ENCODE data around the gene UGT8. TPM values are rescaled to one million over a fixed set of nuclear protein-coding genes. Genes with fewer than 3 reads are reported as not detected.

The UGT8 gene
- total and polyA plus RNA-seq, 2 donors (not counting 1 experiment from before 2014, with no cell fraction given) = 4.2 to 24.0 TPM

GRCh38 chr4:114562176-114562904, 36.3 kb upstream of the UGT8 start:
- peaks cover 2 to 15% (median 5%) of the 10 kb centered on the region in 3 donors for H3K9me3 ChIP-seq (ENCODE audit: control extremely low read depth in 1 of 3, control insufficient read depth in 2 of 3, insufficient read depth in 1 of 3, low read length in 2 of 3)
- H3K27me3 ChIP-seq (replicated peaks in 1 of 4; ENCODE audit: control extremely low read depth in 1 of 4, control insufficient read depth in 3 of 4, insufficient read depth in 4 of 4, low read length in 3 of 4) = no peaks in the 10 kb centered on the region
- no peaks in the 10 kb centered on the region for H3K4me1 ChIP-seq (ENCODE audit: control insufficient read depth in 2 of 2, insufficient read depth in 2 of 2, low read length in 2 of 2)
- Mint-ChIP-seq H3K9me3 (ENCODE audit: insufficient read depth) (no peaks in the 10 kb centered on the region), H3K27ac (no peak overlapping the region), H3K4me1 (no peaks in the 10 kb centered on the region), H3K4me3 (no peak overlapping the region), H3K27me3 (peaks cover 5% of the 10 kb centered on the region)
- no peaks in the 10 kb centered on the region for H3K36me3 ChIP-seq (replicated peaks in 1 of 2; ENCODE audit: control extremely low read depth in 1 of 2, control insufficient read depth in 1 of 2, extremely low read depth in 1 of 2, insufficient read depth in 2 of 2, low read length in 1 of 2)
- ATAC-seq (ENCODE audit: low read depth) (no peak), DNase-seq (no peak)
- no peaks in the 10 kb centered on the region for H4K20me1 ChIP-seq (ENCODE audit: control insufficient read depth, insufficient read depth, low read length, poor library complexity, severe bottlenecking)
- POLR2A ChIA-PET = no interaction called here
- no peak for TF ChIP-seq CTCF (IDR thresholded peaks at IDR 0.05)
- TF ChIP-seq EZH2 (IDR thresholded peaks at IDR 0.05; ENCODE audit: borderline replicate concordance, insufficient read depth, low read depth, low read length, poor library complexity, severe bottlenecking) = no peak
- H2AFZ ChIP-seq (ENCODE audit: insufficient read depth, low read depth, low read length, poor library complexity, severe bottlenecking) = no peak overlapping the region
- no peaks in the 10 kb centered on the region for H3K79me2 ChIP-seq (ENCODE audit: control insufficient read depth, insufficient read depth, low read length)
- no CpG with 5 or more reads among the region's 2 CpGs for WGBS (ENCODE audit: insufficient coverage)
- CTCF ChIA-PET = interaction anchor here (1.3 kb wide), 1 partner anchor 8 kb away, joined by 3 read pairs; no protein-coding TSS in a partner anchor
- H3K9ac ChIP-seq (ENCODE audit: low read length) = no peak overlapping the region
- H3K4me2 ChIP-seq (replicated peaks; ENCODE audit: low read depth, low read length, poor library complexity, severe bottlenecking) = no peak overlapping the region
- no peak overlapping the region for H3K4me3 ChIP-seq (ENCODE audit: control extremely low read depth in 1 of 5, extremely low read depth in 1 of 5, insufficient read depth in 1 of 5, low read depth in 2 of 5, low read length in 4 of 5)
- no peak overlapping the region for H3K27ac ChIP-seq (ENCODE audit: low read length in 2 of 2)
- intact Hi-C loops (cut with micrococcal nuclease) = no loop called here

- intact Hi-C loops (cut with micrococcal nuclease) = no loop called here
- 15% methylated on average over 3 of the region's 5 CpGs for WGBS (ENCODE audit: insufficient coverage)
Measured at GRCh38 chr4:114563536-114564315, 34.9 kb upstream of the UGT8 start.

More at GRCh38 chr4:114563536-114564315, 34.9 kb upstream of the UGT8 start:
- no peaks in the 10 kb centered on the region for H3K4me1 ChIP-seq (ENCODE audit: control insufficient read depth in 2 of 2, insufficient read depth in 2 of 2, low read length in 2 of 2)
- ChIA-PET POLR2A (no interaction called here), CTCF (interaction anchor here (1.3 kb wide), 1 partner anchor 9 kb away, joined by 3 read pairs; no protein-coding TSS in a partner anchor)
- H3K9ac ChIP-seq (ENCODE audit: low read length) = no peak overlapping the region
- no peaks in the 10 kb centered on the region for H4K20me1 ChIP-seq (ENCODE audit: control insufficient read depth, insufficient read depth, low read length, poor library complexity, severe bottlenecking)
- no peak overlapping the region for H3K27ac ChIP-seq (ENCODE audit: low read length in 2 of 2)
- no peak overlapping the region for H2AFZ ChIP-seq (ENCODE audit: insufficient read depth, low read depth, low read length, poor library complexity, severe bottlenecking)
- H3K9me3 ChIP-seq (ENCODE audit: control extremely low read depth in 1 of 3, control insufficient read depth in 2 of 3, insufficient read depth in 1 of 3, low read length in 2 of 3) = peaks cover 2 to 10% (median 5%) of the 10 kb centered on the region in 3 donors
- no peaks in the 10 kb centered on the region for H3K27me3 ChIP-seq (replicated peaks in 1 of 4; ENCODE audit: control extremely low read depth in 1 of 4, control insufficient read depth in 3 of 4, insufficient read depth in 4 of 4, low read length in 3 of 4)
- Mint-ChIP-seq H3K4me1 (no peaks in the 10 kb centered on the region), H3K9me3 (ENCODE audit: insufficient read depth) (no peaks in the 10 kb centered on the region), H3K27ac (no peak overlapping the region), H3K27me3 (peaks cover 5% of the 10 kb centered on the region), H3K4me3 (no peak overlapping the region)
- TF ChIP-seq EZH2 (IDR thresholded peaks at IDR 0.05; ENCODE audit: borderline replicate concordance, insufficient read depth, low read depth, low read length, poor library complexity, severe bottlenecking) = no peak
- no peak for TF ChIP-seq CTCF (IDR thresholded peaks at IDR 0.05)
- no peaks in the 10 kb centered on the region for H3K79me2 ChIP-seq (ENCODE audit: control insufficient read depth, insufficient read depth, low read length)
- H3K4me2 ChIP-seq (replicated peaks; ENCODE audit: low read depth, low read length, poor library complexity, severe bottlenecking) = no peak overlapping the region
- no peak for DNase-seq
- H3K4me3 ChIP-seq (ENCODE audit: control extremely low read depth in 1 of 5, extremely low read depth in 1 of 5, insufficient read depth in 1 of 5, low read depth in 2 of 5, low read length in 4 of 5) = no peak overlapping the region
- no peaks in the 10 kb centered on the region for H3K36me3 ChIP-seq (replicated peaks in 1 of 2; ENCODE audit: control extremely low read depth in 1 of 2, control insufficient read depth in 1 of 2, extremely low read depth in 1 of 2, insufficient read depth in 2 of 2, low read length in 1 of 2)
- no peak for ATAC-seq (ENCODE audit: low read depth)

All from B cell (primary cell).